ENCODE measurements around the gene IL23A.

IL23A gene

GRCh38 chr12:56338308-56339157, at the start of gene IL23A:
TSS of gene IL23A (plus strand) at chr12:56338884. CDS start at chr12:56339045, 161 bp downstream.
- Histone ChIP-seq H3K27me3 (ENCODE audit: control insufficient read depth in 2 of 2, insufficient read depth in 2 of 2, low read length in 2 of 2) (no peaks in the 10 kb centered on the region), H3K4me1 (ENCODE audit: control insufficient read depth in 2 of 2, insufficient read depth in 2 of 2, low read length in 2 of 2) (peaks cover 3 to 7% of the 10 kb centered on the region in 2 donors), H3K36me3 (ENCODE audit: control insufficient read depth in 2 of 2, insufficient read depth in 2 of 2, low read length in 2 of 2) (peaks cover 9 to 10% of the 10 kb centered on the region in 2 donors), H3K9me3 (ENCODE audit: control insufficient read depth in 2 of 2, low read length in 2 of 2) (no peaks in the 10 kb centered on the region), H3K27ac (ENCODE audit: low read depth in 2 of 2, low read length in 2 of 2) (peak within 1 kb of the TSS; percentile 38 to 60), H3K4me3 (ENCODE audit: low read length in 2 of 2) (peak within 1 kb of the TSS; percentile 33 to 40), H3K9ac (ENCODE audit: low read depth in 1 of 2, low read length in 2 of 2) (peak within 1 kb of the TSS in 1 of 2 donors; percentile 3)

- no peak overlapping the region for H3K4me3 ChIP-seq (ENCODE audit: low read length in 2 of 2)
- H3K9me3 ChIP-seq (ENCODE audit: control insufficient read depth in 2 of 2, low read length in 2 of 2): no peaks in the 10 kb centered on the region
- H3K9ac ChIP-seq (ENCODE audit: low read depth in 1 of 2, low read length in 2 of 2): no peak overlapping the region
- peaks cover 11 to 18% of the 10 kb centered on the region in 2 donors for H3K4me1 ChIP-seq (ENCODE audit: control insufficient read depth in 2 of 2, insufficient read depth in 2 of 2, low read length in 2 of 2)
- no peak overlapping the region for H3K27ac ChIP-seq (ENCODE audit: low read depth in 2 of 2, low read length in 2 of 2)
- H3K36me3 ChIP-seq (ENCODE audit: control insufficient read depth in 2 of 2, insufficient read depth in 2 of 2, low read length in 2 of 2): peaks cover 15 to 19% of the 10 kb centered on the region in 2 donors
- no peaks in the 10 kb centered on the region for H3K27me3 ChIP-seq (ENCODE audit: control insufficient read depth in 2 of 2, insufficient read depth in 2 of 2, low read length in 2 of 2)
Measured at GRCh38 chr12:56293795-56294194, 44.9 kb upstream of the IL23A start.

- Histone ChIP-seq H3K36me3 (ENCODE audit: control insufficient read depth in 2 of 2, insufficient read depth in 2 of 2, low read length in 2 of 2) (peaks cover 10% of the 10 kb centered on the region in 2 donors), H3K9me3 (ENCODE audit: control insufficient read depth in 2 of 2, low read length in 2 of 2) (no peaks in the 10 kb centered on the region), H3K27me3 (ENCODE audit: control insufficient read depth in 2 of 2, insufficient read depth in 2 of 2, low read length in 2 of 2) (no peaks in the 10 kb centered on the region), H3K4me1 (ENCODE audit: control insufficient read depth in 2 of 2, insufficient read depth in 2 of 2, low read length in 2 of 2) (peaks cover 25 to 31% of the 10 kb centered on the region in 2 donors), H3K27ac (ENCODE audit: low read depth in 2 of 2, low read length in 2 of 2) (no peak overlapping the region), H3K4me3 (ENCODE audit: low read length in 2 of 2) (no peak overlapping the region), H3K9ac (ENCODE audit: low read depth in 1 of 2, low read length in 2 of 2) (no peak overlapping the region)
Measured at GRCh38 chr12:56296295-56296694, 42.4 kb upstream of the IL23A start.

- Histone ChIP-seq H3K4me1 (ENCODE audit: control insufficient read depth in 2 of 2, insufficient read depth in 2 of 2, low read length in 2 of 2) (peaks cover 32 to 35% of the 10 kb centered on the region in 2 donors), H3K27me3 (ENCODE audit: control insufficient read depth in 2 of 2, insufficient read depth in 2 of 2, low read length in 2 of 2) (no peaks in the 10 kb centered on the region), H3K9me3 (ENCODE audit: control insufficient read depth in 2 of 2, low read length in 2 of 2) (no peaks in the 10 kb centered on the region), H3K4me3 (ENCODE audit: low read length in 2 of 2) (no peak overlapping the region), H3K27ac (ENCODE audit: low read depth in 2 of 2, low read length in 2 of 2) (no peak overlapping the region), H3K9ac (ENCODE audit: low read depth in 1 of 2, low read length in 2 of 2) (no peak overlapping the region), H3K36me3 (ENCODE audit: control insufficient read depth in 2 of 2, insufficient read depth in 2 of 2, low read length in 2 of 2) (peaks cover 6 to 9% of the 10 kb centered on the region in 2 donors)
Measured at GRCh38 chr12:56297400-56297799, 41.3 kb upstream of the IL23A start.

GRCh38 chr12:56298828-56299227, 39.9 kb upstream of the IL23A start:
- H3K4me1 ChIP-seq (ENCODE audit: control insufficient read depth in 2 of 2, insufficient read depth in 2 of 2, low read length in 2 of 2): peaks cover 32 to 35% of the 10 kb centered on the region in 2 donors
- H3K27ac ChIP-seq (ENCODE audit: low read depth in 2 of 2, low read length in 2 of 2): peak overlapping the region; percentile 93 to 98
- H3K4me3 ChIP-seq (ENCODE audit: low read length in 2 of 2): peak overlapping the region; percentile 85 to 88
- H3K9ac ChIP-seq (ENCODE audit: low read depth in 1 of 2, low read length in 2 of 2): peak overlapping the region; percentile 77 to 79
- H3K27me3 ChIP-seq (ENCODE audit: control insufficient read depth in 2 of 2, insufficient read depth in 2 of 2, low read length in 2 of 2): no peaks in the 10 kb centered on the region
- H3K9me3 ChIP-seq (ENCODE audit: control insufficient read depth in 2 of 2, low read length in 2 of 2): no peaks in the 10 kb centered on the region
- H3K36me3 ChIP-seq (ENCODE audit: control insufficient read depth in 2 of 2, insufficient read depth in 2 of 2, low read length in 2 of 2): peaks cover 6 to 7% of the 10 kb centered on the region in 2 donors

DNA sequence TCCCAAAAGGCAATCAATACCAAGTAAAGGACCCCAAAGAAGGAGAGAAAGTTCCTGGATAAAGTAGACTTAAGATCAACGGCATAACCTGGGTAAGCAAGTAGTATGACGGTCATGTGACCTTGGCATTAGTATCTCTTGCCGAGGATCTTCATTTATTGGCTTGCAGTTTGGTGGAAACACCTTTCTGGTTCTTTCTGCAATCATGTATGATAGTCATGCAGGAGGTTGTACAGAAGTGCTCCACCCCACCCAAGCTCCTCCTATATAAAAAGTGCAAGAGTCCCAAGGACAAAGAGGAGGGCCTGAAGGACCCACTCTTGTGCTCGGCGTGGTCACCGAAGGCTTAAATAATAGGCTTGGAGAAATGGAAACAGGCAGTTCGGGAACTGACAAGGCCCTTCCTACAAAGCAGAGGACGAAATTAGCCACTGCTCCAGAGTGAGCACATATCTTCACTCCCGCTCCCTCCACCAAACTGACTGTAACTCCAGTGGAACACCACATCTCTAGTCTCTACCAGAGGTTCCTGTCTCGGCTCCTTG, 39.3 kb upstream of the IL23A start:
- peaks cover 32 to 35% of the 10 kb centered on the region in 2 donors for H3K4me1 ChIP-seq (ENCODE audit: control insufficient read depth in 2 of 2, insufficient read depth in 2 of 2, low read length in 2 of 2)
- H3K27me3 ChIP-seq (ENCODE audit: control insufficient read depth in 2 of 2, insufficient read depth in 2 of 2, low read length in 2 of 2): no peaks in the 10 kb centered on the region
- peak overlapping the region; percentile 85 to 88 for H3K4me3 ChIP-seq (ENCODE audit: low read length in 2 of 2)
- peaks cover 6 to 9% of the 10 kb centered on the region in 2 donors for H3K36me3 ChIP-seq (ENCODE audit: control insufficient read depth in 2 of 2, insufficient read depth in 2 of 2, low read length in 2 of 2)
- H3K9ac ChIP-seq (ENCODE audit: low read depth in 1 of 2, low read length in 2 of 2): peak overlapping the region; percentile 77 to 79
- H3K9me3 ChIP-seq (ENCODE audit: control insufficient read depth in 2 of 2, low read length in 2 of 2): no peaks in the 10 kb centered on the region
- H3K27ac ChIP-seq (ENCODE audit: low read depth in 2 of 2, low read length in 2 of 2): peak overlapping the region; percentile 93 to 98

- Histone ChIP-seq H3K27me3 (ENCODE audit: control insufficient read depth in 2 of 2, insufficient read depth in 2 of 2, low read length in 2 of 2) (no peaks in the 10 kb centered on the region), H3K9ac (ENCODE audit: low read depth in 1 of 2, low read length in 2 of 2) (peak within 1 kb of the TSS; percentile 79 to 87), H3K36me3 (ENCODE audit: control insufficient read depth in 2 of 2, insufficient read depth in 2 of 2, low read length in 2 of 2) (peaks cover 6 to 10% of the 10 kb centered on the region in 2 donors), H3K4me1 (ENCODE audit: control insufficient read depth in 2 of 2, insufficient read depth in 2 of 2, low read length in 2 of 2) (peaks cover 32 to 35% of the 10 kb centered on the region in 2 donors), H3K4me3 (ENCODE audit: low read length in 2 of 2) (peak within 1 kb of the TSS; percentile 85 to 88), H3K9me3 (ENCODE audit: control insufficient read depth in 2 of 2, low read length in 2 of 2) (no peaks in the 10 kb centered on the region), H3K27ac (ENCODE audit: low read depth in 2 of 2, low read length in 2 of 2) (peak within 1 kb of the TSS; percentile 93 to 98)
Measured at GRCh38 chr12:56299853-56300643, 38.6 kb upstream of the IL23A start, which contains the start of gene CS. TSS of gene CS (minus strand) at chr12:56300330. CDS start at chr12:56300201, 129 bp downstream.

GRCh38 chr12:56300644-56301464, 37.8 kb upstream of the IL23A start:
- Histone ChIP-seq H3K4me1 (ENCODE audit: control insufficient read depth in 2 of 2, insufficient read depth in 2 of 2, low read length in 2 of 2) (peaks cover 32 to 35% of the 10 kb centered on the region in 2 donors), H3K27me3 (ENCODE audit: control insufficient read depth in 2 of 2, insufficient read depth in 2 of 2, low read length in 2 of 2) (no peaks in the 10 kb centered on the region), H3K9ac (ENCODE audit: low read depth in 1 of 2, low read length in 2 of 2) (peak overlapping the region; percentile 79 to 87), H3K27ac (ENCODE audit: low read depth in 2 of 2, low read length in 2 of 2) (peak overlapping the region; percentile 93 to 98), H3K36me3 (ENCODE audit: control insufficient read depth in 2 of 2, insufficient read depth in 2 of 2, low read length in 2 of 2) (peaks cover 8 to 10% of the 10 kb centered on the region in 2 donors), H3K9me3 (ENCODE audit: control insufficient read depth in 2 of 2, low read length in 2 of 2) (no peaks in the 10 kb centered on the region), H3K4me3 (ENCODE audit: low read length in 2 of 2) (peak overlapping the region; percentile 53 to 85)

DNA sequence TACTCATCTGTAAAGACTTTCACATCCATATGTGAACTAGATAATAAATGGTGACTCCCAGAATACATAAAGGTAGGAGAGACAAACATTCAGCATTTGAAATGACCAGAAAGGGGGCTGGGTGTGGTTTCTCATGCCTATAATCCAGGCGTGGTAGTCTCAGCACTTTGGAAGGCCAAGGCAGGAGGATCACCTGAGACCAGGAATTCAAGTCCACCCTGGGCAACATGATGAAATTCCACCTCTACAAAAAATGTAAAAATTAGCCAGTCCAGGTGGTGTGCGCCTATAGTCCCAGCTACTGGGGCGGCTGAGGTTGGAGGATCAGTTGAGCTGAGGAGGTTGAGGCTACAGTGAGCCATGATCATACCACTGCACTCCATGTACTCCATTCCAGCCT, 34.4 kb upstream of the IL23A start:
- Histone ChIP-seq H3K9ac (ENCODE audit: low read depth in 1 of 2, low read length in 2 of 2) (no peak overlapping the region), H3K27me3 (ENCODE audit: control insufficient read depth in 2 of 2, insufficient read depth in 2 of 2, low read length in 2 of 2) (no peaks in the 10 kb centered on the region), H3K9me3 (ENCODE audit: control insufficient read depth in 2 of 2, low read length in 2 of 2) (no peaks in the 10 kb centered on the region), H3K4me3 (ENCODE audit: low read length in 2 of 2) (no peak overlapping the region), H3K36me3 (ENCODE audit: control insufficient read depth in 2 of 2, insufficient read depth in 2 of 2, low read length in 2 of 2) (peaks cover 9 to 15% of the 10 kb centered on the region in 2 donors), H3K27ac (ENCODE audit: low read depth in 2 of 2, low read length in 2 of 2) (no peak overlapping the region), H3K4me1 (ENCODE audit: control insufficient read depth in 2 of 2, insufficient read depth in 2 of 2, low read length in 2 of 2) (peaks cover 12 to 16% of the 10 kb centered on the region in 2 donors)

Data from mucosa of rectum (tissue), 2 donors.